SHP77 treated with DMSO at 0.1 percent for 48 hours (cell line): Measurements from ENCODE around the gene SLC38A10.

ENCODE experiments used
- DNase-seq: peaks from one replicate; lab custom pipeline; 2025; lab: John Stamatoyannopoulos, UW

SLC38A10 gene

DNA sequence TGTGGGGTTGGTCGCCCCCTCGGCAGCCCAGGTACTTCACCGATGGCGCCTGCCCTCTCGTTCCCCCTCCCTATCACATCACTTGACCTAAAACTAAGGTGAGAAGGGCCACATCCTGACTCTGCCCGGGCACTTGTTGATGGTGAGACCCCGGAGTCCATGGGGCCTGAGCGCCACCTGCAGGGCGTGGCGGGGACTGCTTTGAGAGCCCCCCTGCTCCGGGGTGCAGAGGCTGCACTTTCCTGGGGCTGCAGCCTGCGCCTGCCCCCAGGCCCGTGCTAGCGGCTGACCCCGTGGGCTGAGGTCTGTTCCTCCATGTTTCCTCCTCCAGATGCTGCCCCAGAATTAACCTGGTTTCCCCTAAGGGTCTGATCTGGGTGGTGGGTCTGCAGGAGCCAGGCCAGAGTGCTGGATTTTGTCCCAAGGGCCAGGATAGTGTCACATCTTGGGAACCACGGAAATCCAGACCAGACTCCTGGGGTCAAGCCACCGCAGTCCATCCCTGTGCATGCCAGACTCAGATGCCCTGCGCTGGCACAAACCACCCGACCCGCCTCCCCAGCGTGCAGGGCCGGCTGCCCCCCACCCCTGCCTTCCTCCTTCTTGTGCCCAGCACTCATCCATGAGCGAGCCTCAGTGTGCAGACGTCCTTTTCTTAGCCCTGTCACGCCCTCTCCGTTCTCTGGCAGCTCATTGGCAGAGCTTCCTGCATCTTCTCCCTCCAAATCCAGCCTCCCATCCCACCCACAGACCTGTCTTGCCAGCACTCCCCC, 53.3 kb downstream of the SLC38A10 start:
- DNase-seq = no peak

DNA sequence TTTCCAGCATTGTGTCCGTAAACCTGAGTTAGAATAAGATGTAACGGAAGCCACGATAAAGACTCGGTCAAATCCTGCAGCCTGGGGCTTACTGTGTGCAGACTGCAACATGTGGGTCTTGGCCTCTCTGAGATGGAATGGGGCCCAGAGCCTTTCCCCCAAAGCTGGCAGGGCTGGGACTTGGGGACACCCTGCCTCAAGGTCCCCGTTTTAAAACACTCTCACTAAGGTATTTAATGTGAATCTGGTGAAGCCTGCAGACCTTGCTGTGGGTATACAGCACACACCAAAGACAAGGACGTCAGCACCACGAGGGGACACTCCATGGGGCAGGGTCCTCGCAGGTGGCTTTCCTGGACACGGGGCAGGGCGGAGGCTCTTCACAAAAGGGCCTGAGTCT, 53.9 kb downstream of the SLC38A10 start:
- DNase-seq = no peak

DNA sequence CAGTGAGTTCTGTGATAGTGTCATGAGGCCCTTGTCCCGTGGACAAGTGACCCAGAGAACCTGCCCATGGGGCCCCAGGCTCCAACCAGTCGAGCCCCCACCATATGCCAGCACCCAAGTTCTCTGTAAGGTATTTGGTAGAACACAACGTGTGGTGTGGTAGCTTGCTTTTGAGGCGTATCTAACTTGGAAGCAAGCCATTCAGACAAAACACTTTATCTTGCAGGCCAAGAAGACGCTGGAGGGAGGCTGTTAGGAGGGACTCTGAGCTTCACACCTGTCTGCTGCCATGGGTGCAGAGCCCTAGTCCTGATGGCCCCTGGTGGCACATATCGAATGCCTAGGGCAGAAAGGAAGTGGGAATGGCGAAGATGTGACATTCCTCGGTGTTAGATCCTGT, 54.3 kb downstream of the SLC38A10 start:
- no peak for DNase-seq

DNA sequence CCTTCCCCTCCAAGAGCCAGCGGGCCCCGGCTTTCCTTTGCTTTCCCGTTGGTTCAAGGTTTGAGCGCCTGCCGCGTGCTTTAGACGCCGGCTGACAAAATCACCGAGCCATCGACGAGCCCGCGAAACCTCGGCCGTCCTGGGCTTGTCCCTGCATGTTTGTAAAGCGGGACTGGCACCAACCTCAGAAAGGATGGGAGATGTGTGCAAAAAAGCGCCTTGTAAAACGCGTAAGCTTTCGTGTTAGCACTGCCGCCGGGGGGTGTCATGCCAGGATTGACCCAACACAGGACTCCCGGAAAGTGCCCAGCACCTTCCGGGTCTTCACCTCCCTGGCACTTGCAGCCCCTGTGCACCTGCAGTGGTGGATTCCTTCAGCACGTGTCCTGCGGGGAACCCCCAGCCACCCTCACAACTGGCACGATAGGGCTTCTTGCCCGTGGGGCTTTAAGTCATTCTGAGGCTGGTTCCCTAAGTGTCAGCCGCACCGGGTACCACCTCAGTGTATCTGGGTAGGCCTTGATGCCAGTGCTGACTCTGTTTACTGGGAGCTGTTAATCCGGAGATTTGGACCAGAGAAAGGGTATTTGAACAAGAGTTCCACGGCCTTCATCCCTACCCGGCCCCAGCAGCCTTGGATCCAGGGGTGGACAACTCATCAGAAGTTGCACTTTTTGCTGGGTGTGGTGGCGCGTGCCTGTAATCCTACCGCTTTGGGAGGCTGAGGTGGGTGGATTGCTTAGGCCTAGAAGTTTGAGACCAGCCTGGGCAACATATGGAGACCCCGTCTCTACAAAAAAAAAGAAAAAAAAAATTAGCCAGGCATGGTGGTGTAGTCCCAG, 55.2 kb downstream of the SLC38A10 start:
- DNase-seq = no peak

DNA sequence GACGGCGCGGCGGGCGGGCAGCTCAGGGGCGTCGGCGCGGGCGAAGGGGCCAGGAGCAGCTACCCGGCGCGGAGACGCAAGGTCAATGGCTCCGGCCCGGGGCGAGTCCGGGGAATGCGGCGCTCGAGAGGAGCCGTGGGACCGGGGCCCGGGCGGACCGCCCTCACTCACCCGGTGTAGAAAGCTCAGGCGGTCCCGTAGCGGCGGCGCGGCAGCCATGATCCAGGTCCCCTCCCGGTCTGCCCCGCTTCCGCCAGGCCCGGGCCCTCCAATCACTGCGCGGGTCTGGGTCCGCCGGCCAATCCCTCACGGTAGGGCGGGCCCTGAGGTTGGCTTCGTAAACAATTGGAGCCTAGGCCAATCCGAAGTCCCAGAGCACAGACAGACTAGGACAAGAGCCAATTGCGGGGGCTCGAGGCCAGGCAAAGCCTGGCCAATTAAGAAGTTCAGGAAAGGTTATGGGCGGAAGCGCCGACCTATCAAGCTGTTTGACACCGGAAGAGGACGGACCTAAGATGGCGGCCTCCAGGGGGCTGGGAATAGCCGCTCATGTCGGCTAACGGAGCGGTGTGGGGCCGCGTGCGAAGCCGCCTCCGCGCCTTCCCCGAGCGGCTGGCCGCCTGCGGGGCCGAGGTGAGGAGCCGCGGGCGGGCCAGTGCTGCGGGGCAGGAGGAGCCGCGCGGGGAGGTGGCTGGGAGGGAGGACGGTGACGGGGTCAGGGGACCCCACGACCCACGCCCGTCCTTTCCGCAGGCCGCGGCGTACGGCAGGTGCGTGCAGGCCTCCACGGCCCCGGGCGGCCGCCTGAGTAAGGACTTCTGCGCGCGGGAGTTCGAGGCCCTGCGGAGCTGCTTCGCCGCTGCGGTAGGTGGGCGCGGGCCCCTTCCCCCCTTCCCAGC, 56.0 kb downstream of the SLC38A10 start, which contains the start of the genes NDUFAF8 and TEPSIN:
Gene NDUFAF8, plus strand, starts transcription at position 504 of the 899 bp plus-strand sequence. Its CDS starts 46 bp downstream, at position 550.
Gene TEPSIN, minus strand, starts transcription at position 241 of the 899 bp plus-strand sequence. Its CDS starts 22 bp downstream, at position 219.
- DNase-seq = peak; percentile 100

DNA sequence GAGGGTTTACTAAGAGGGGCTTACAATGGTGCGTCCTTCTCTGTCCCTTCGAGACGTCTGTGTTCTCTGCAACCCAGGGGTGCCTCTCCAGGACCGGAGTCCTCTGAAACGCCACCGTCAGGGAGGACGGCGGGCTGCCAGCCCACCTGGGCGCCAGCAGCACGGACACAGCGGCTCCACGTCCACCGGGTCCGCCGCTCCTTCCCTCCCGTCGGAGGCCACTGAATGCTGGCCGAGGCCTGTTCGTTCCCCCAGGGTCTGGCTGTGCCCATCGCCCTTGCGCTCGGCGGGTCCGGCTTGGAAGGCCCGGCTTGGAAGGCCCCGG, 56.7 kb downstream of the SLC38A10 start:
- DNase-seq = no peak

DNA sequence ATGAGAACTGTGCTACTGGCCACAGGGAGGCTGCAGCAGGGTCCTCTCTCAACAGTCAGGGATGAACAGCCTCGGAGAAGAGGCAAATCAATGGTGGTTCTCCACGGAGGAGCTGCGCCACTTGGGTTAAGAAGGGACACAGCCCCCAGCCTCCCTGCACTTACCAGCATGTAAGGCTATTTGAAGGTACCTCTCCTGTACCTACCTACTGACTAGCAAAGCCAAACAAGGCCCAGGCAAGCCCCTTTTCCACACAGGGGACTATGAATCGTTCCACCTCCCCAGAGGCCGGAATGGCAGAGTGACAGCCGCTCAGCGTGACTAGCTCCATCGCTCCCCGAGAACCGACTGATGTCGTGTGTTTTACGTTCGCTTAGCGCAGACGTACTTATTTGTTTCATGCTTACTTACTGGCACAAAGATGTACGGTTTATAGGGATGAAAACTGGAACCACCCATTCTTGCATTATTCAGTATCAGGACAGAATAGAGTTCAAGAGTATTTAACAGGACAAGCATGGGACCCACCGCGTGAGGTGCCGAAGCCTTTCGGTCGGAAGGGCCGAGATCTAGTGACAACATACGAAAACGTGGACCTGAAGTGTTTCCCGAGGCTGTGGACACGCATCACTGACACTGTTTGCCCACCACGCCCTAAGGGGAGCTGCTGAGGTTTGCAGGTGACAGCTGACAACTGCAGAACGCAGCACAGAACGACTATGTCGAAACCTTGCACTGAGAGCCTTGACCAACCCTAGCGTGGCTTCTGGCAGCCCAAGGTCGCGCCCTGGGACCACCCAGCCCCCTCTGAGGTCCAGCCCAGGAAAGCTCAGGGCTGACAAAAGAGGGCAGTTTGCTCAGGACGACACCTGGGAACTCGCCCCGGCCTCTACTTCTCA, 57.3 kb downstream of the SLC38A10 start:
- DNase-seq = no peak

DNA sequence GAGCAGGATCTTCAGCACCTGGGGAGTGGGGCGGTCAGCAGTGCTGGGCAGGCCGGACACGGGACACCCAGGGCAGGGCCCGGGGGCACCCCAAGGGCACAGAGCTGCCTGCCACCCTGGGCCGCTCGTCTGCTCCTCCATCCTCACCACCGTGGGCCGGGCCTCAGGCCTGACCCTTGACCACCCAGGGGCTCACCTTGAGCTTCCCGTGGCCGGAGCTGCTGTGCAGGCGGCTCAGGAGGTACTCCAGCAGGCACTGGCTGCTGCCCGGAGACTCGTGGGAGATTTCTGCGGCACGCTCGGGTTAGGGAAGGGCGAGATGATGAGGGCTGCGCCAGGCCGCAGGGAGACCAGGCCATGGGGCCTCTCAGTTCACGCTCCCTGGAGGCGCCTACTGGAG, 58.3 kb downstream of the SLC38A10 start:
- no peak for DNase-seq

DNA sequence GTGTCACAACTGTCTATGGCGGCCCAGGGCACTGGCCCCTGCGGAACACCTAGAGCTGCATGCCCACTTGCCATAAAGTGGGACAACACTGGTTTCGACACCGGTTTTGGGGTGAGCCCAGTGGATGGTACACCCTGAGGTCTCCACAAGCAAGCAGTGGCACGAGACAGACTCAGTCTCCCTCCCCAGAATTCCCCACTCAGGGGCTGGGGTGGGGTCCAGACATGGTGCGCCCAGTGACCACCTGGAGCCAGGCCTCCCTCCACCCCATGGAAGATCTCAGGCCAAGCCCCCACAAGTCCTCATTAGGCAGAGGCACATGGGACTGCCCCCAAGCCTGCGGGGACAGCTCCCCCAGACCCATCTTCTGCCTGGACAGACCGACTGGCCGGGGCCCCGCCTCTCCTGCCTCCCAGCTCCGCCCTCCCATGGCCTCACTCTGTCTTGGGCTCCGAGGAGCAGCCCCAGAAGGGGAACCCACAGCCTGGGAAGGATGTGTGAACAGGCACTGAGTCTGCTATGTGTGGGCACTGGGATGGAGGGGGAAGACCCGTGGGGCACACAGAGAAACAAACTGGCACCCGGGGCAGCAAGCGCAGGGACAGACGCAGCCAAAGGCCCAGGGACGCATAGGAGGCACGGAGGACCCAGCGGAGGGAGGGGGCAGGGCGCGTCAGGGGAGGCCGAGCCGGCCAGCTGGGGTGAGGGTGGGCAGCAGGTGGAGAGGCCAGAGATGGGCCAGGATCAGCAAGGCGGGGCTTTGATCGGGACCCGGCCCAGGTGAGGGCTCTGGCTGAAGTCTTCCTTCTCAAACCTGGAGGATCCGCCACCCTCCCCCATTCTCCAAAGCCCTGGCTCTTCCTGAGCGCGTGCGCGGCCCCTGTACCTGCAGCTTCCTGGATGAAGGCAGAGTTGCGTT, 59.0 kb downstream of the SLC38A10 start:
- DNase-seq = no peak

DNA sequence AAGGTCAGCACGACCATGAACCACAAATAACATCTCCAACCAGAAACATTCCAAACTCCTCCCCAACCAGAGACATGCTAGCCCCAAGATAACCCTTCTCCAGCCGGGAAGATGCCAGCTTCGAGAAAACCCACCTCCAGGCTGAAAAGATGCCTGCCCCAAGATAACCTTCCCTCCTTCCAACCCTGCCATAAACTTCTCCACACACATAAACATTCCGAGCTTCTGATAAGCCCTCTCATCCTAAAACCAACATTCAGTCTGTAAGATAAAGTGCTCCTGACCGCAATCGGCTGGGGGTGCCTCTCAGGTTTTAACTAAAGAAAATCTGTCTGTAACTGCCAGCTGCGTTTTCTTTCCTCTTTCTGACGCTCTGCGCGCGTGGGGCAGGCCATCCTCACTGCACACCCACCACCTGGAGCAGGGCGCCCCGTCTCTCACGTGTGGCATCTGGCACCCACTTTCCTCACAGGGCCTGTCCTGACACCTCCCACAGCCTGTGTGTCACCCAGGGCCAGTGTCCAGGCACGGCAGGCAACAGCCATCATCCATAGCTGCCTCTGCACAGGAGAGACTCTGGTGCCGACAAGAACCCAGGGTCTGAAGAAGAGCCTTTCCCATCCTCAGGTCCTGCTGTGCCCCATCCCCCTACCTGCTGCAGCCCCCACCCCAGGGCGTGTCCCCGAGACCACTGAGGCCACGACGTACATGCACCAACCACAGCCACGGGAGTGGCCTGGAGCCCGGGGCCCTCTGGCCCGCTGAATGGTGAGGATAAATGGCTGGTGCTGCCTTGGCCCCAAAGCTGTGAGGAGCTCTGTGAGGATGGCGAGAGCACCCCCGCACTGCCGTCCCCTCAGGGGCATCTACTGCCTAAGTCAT, 59.9 kb downstream of the SLC38A10 start:
- no peak for DNase-seq

DNA sequence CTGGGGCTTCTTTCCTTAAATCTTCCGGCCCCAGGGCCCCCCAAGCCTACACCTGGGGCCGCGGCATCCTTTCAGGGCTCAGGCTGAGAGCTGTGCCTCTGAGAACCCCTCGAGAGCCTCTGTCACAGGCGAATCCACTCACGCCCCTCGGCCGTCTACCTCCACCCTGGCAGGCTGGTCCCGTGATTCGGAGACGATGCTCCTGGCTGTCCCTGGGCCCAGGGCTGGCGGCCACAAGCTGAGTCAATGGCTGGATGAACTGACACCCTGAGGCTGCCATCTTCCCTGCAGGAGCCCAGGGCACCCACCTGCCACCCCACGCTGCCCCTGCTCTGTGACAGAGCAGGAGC, 60.6 kb downstream of the SLC38A10 start:
- no peak for DNase-seq

DNA sequence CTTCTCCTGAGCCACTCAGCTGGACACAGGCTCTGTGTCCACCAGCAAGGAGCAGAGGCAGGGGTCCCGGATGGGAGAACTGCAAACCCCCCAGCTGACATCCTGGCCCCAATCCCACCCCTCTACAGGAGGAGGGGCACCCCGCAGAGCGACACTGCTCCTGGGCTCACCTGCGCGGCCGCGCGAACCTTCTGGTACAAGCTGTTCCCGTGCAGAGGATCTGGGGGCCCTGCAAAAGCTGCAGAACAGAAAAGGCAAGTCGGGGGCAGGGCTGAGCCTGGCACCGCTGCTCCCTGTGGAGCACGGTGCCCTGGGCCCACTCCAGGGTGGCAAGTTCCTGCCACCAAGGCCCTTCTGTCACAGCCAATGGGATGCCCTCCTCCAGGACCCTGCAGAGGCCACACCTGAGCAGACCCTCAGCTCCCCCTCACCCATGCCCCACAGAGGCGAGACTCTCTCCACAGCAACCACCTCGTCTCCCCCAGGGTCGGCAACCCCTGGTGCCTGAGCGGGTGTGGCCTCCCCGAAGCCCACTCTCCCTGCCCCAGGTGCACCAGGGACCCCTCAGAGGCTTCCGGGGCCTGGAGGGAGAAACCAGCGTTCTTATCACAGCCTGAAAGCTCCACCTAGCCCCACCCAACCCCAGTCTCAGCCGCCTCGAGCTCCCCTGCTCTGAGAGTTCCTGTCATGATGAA, 61.1 kb downstream of the SLC38A10 start:
- no peak for DNase-seq

DNA sequence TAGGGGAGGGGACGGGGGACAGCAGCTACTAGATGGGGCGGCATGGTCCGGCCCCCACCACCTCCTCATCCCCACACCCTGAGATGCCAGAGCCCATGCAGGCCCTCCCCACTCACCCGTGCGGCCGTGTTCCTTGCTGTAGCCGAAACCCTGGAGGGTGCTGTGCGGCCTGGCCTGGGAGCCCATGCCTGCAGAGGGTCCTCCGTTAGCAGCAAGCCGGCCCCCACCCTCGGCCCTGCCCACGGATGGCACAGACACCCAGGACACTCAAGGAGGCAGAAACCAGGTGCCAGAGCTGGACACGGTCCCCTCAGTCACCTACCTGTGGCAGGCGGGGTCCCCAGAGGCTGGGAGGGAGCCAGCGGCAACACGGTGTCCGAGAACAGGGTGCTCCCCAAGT, 61.8 kb downstream of the SLC38A10 start:
- DNase-seq = no peak

DNA sequence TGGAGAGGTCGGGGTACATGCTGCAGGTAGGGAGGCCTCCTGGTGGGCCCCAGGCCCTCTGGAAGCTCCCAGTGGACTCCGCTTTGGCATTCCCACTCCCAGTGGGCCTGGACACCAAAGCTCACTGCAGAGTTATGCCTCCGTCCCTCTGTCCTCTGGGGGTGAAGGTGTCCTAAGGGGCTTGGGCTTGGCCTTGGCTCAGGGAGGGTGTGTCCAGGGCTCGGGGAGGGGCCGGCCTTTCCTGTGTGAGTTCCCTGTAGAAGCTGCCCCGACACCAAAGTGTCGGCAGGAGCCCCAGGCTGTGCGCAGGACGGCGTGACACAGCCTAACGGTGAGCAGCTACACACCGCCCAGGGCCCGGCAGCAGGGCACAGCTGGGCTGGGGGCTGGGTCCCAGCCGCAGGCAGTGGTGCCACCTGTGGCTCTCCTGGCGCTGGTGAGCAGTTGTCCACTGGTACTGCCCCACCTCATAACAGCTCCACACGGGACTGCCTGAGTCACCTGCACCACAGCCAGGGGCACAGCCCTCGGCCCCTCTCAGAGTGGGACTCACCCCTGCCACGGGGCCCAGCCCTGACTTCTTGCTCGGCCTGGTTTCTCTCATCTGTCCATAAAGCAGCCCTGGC, 62.4 kb downstream of the SLC38A10 start:
- DNase-seq = no peak

DNA sequence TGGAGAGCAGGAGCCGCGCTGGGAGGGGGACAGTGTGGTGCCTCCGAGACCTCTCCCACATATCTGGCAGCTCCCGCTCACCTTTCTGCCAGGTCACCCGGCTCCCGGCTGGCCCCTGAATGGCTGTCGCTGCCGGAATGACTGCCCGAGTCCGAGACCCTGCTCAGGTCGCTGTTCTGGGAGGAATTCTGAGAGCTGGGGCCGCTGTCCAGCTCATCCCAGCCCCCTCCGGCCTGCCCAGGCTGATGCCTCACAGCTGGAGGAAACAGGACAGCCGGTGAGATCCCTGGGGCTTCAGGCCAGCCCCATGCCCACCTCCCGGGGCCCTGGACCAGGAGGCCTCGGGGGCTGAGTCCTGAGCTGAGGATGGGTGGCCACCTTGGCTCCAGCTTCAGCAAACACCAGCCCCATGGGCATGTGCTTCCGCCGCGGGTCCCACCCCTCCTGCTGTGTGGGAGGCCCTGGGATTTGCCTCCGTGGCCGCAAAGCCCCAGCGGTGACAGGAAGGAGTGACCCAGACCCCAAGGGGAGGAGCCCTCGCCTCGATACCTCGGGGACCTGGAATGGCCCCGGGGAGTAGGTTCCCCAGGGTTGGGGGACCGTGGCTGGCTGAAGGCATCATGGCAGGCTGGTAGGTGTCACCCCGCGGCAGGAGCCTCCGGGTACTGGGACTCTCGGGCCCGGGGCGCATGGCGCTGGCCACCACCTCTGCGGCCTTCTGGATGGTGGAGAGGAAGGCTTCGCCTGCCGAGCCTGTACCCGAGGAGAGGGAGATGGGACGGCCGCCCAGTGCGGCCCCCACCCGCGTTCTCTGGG, 63.1 kb downstream of the SLC38A10 start:
- no peak for DNase-seq

DNA sequence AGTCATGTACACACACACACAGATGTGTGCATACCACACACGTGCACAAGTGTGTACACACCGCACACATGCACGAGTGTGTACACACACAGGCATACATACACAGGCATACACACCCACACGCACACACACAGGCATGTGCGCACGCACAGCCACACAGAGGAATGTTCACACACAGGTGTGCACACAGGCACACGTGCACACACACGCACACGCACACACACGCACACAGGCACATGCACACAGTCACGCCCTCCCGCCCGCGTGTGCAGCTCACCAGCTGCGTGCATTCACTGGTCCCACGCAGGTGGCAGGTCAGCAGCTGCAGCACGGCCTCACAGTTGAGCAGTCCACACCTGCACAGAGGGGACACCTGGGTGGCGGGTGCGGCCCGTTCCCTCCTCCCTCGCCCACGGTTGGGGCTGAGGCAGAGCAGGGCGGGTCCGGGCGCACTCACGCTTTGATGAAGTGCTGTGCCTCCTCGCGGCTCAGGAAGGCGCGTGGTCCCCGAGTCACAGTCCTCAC, 63.9 kb downstream of the SLC38A10 start:
- DNase-seq = no peak
